IMR-90 (cell line): Measurements from ENCODE around the gene NRCAM. TPM values are rescaled to one million over a fixed set of nuclear protein-coding genes. Genes with fewer than 3 reads are reported as not detected.

ENCODE experiments used
- ATAC-seq: fragments of 200-7000 bp; cut with Tn5 transposase; 2 replicates; pipeline ENCODE4 v1.9.1; 2020; ENCODE audit warnings: low read depth, mild to moderate bottlenecking, moderate library complexity
- BruUV-seq: library from RNA; stranded (reverse); fragments of 400-500 nt; replicated peaks from 2 replicates; lab custom pipeline; 2021; lab: Mats Ljungman, UMichigan
- CTCF ChIA-PET: fragments of 300-600 bp; formaldehyde crosslinking; extraction: SDS; loops from one replicate; lab custom pipeline; 2021; ENCODE audit warnings: antibody characterized with exemption; lab: Yijun Ruan, JAX
- POLR2A ChIA-PET: fragments of 300-600 bp; sonication (Branson Sonifier 250); formaldehyde crosslinking; loops from one replicate; lab custom pipeline; 2022; ENCODE audit warnings: antibody characterized with exemption; ENCODE audit not compliant: unreplicated experiment; lab: Charles Lee
- DNase-seq: peaks from one replicate; pipeline ENCODE4 v3.0.0; 2013
- H2AFZ ChIP-seq: replicated peaks from 2 replicates; pipeline ENCODE3; 2013; ENCODE audit warnings: low read length, mild to moderate bottlenecking; ENCODE audit not compliant: poor library complexity
- H2AK5ac ChIP-seq: 2 replicates; pipeline ENCODE4 v1.6.1; 2013; ENCODE audit warnings: low read depth, low read length, inconsistent platforms
- H2AK9ac ChIP-seq: replicated peaks from 2 replicates; pipeline ENCODE3; 2013; ENCODE audit warnings: mild to moderate bottlenecking, low read depth, low read length, moderate library complexity; ENCODE audit not compliant: poor library complexity
- H2BK120ac ChIP-seq: 2 replicates; pipeline ENCODE4 v1.6.1; 2013; ENCODE audit warnings: low read depth, low read length, inconsistent platforms
- H2BK15ac ChIP-seq: 3 replicates; pipeline ENCODE4 v1.6.1; 2013; ENCODE audit warnings: low read depth, low read length, inconsistent platforms
- H2BK20ac ChIP-seq: 2 replicates; pipeline ENCODE4 v1.6.1; 2013; ENCODE audit warnings: low read depth, mild to moderate bottlenecking, inconsistent platforms, low read length, moderate library complexity
- H2BK5ac ChIP-seq: 2 replicates; pipeline ENCODE4 v1.6.1; 2013; ENCODE audit warnings: mild to moderate bottlenecking, low read depth, low read length, inconsistent platforms; ENCODE audit not compliant: poor library complexity, severe bottlenecking
- H3K14ac ChIP-seq: replicated peaks from 2 replicates; pipeline ENCODE4 v1.6.1; 2013; ENCODE audit warnings: low read depth, low read length, inconsistent platforms
- H3K18ac ChIP-seq: 2 replicates; pipeline ENCODE4 v1.6.1; 2013; ENCODE audit warnings: low read depth, low read length, control low read depth
- H3K23ac ChIP-seq: 2 replicates; pipeline ENCODE4 v1.6.1; 2013; ENCODE audit warnings: low read depth, low read length, inconsistent platforms
- H3K27ac ChIP-seq: 2 replicates; pipeline ENCODE4 v1.5.1; 2013; ENCODE audit warnings: mild to moderate bottlenecking, control low read depth, low read length; ENCODE audit not compliant: insufficient read depth
- H3K27me3 ChIP-seq: 2 replicates; pipeline ENCODE4 v1.6.1; 2013; ENCODE audit warnings: low read length; ENCODE audit not compliant: control insufficient read depth, insufficient read depth
- H3K36me3 ChIP-seq: 2 replicates; pipeline ENCODE4 v1.6.1; 2013; ENCODE audit warnings: low read length, mixed read lengths; ENCODE audit not compliant: control insufficient read depth, insufficient read depth
- H3K4ac ChIP-seq: 2 replicates; pipeline ENCODE4 v1.6.1; 2013; ENCODE audit warnings: low read depth, low read length, inconsistent platforms
- H3K4me1 ChIP-seq: 2 replicates; pipeline ENCODE4 v1.6.1; 2013; ENCODE audit warnings: low read length, mixed read lengths; ENCODE audit not compliant: control insufficient read depth, insufficient read depth
- H3K4me2 ChIP-seq: 2 replicates; pipeline ENCODE4 v1.6.1; 2013; ENCODE audit warnings: low read depth, mild to moderate bottlenecking, control low read depth, low read length, moderate library complexity
- H3K4me3 ChIP-seq: 2 replicates; pipeline ENCODE4 v1.5.1; 2013; ENCODE audit warnings: low read depth, mild to moderate bottlenecking, control low read depth, low read length, moderate library complexity; ENCODE audit not compliant: insufficient read depth
- H3K56ac ChIP-seq: 2 replicates; pipeline ENCODE4 v1.6.1; 2013; ENCODE audit warnings: low read length, inconsistent platforms; ENCODE audit not compliant: insufficient read depth; ENCODE audit errors: extremely low read depth
- H3K79me1 ChIP-seq, 2 experiments: 2 replicates each; pipeline ENCODE4 v1.6.1; 2013; ENCODE audit warnings: low read length in 2 of 2, inconsistent platforms in 1 of 2, low read depth in 1 of 2
- H3K9ac ChIP-seq: 2 replicates; pipeline ENCODE4 v1.6.1; 2013; ENCODE audit warnings: low read depth, low read length, control low read depth
- H3K9me1 ChIP-seq: 2 replicates; pipeline ENCODE4 v1.6.1; 2013; ENCODE audit warnings: low read length, inconsistent platforms; ENCODE audit not compliant: insufficient read depth
- H3K9me3 ChIP-seq: 2 replicates; pipeline ENCODE4 v1.6.1; 2013; ENCODE audit warnings: low read length; ENCODE audit not compliant: control insufficient read depth, insufficient read depth
- H4K20me1 ChIP-seq: 2 replicates; pipeline ENCODE4 v1.6.1; 2013; ENCODE audit warnings: low read length, inconsistent platforms; ENCODE audit not compliant: insufficient read depth
- H4K5ac ChIP-seq: 2 replicates; pipeline ENCODE4 v1.6.1; 2013; ENCODE audit warnings: mild to moderate bottlenecking, low read depth, low read length, control low read depth
- H4K8ac ChIP-seq, 2 experiments: 2 replicates each; pipeline ENCODE4 v1.6.1; 2013; ENCODE audit warnings: low read depth in 2 of 2, low read length in 2 of 2, control low read depth in 1 of 2, inconsistent platforms in 1 of 2
- H4K91ac ChIP-seq: 2 replicates; pipeline ENCODE4 v1.6.1; 2013; ENCODE audit warnings: low read depth, low read length, inconsistent platforms; ENCODE audit not compliant: insufficient read depth
- CTCF ChIP-seq: conservative IDR thresholded peaks from 2 replicates; pipeline ENCODE4 v1.5.1; 2012; ENCODE audit warnings: mild to moderate bottlenecking, low read depth, low read length, improper control_type of control experiment
- FOS ChIP-seq: fragments of 150-350 bp; IDR thresholded peaks from 2 replicates; pipeline ENCODE4 v1.6.1; 2016; ENCODE audit warnings: low read depth, low read length
- MAZ ChIP-seq: IDR thresholded peaks from 2 replicates; pipeline ENCODE4 v1.6.1; 2012; ENCODE audit warnings: low read depth, mild to moderate bottlenecking, low read length, improper control_type of control experiment, moderate library complexity, borderline replicate concordance
- RAD21 ChIP-seq: IDR thresholded peaks from 2 replicates; pipeline ENCODE4 v1.6.1; 2012; ENCODE audit warnings: low read length, improper control_type of control experiment
- RCOR1 ChIP-seq: IDR thresholded peaks from 2 replicates; pipeline ENCODE4 v1.6.1; 2012; ENCODE audit warnings: mild to moderate bottlenecking, low read length, improper control_type of control experiment; ENCODE audit not compliant: insufficient replicate concordance
- RFX5 ChIP-seq: IDR thresholded peaks from 2 replicates; pipeline ENCODE4 v1.8.0; 2012; ENCODE audit warnings: low read depth, mild to moderate bottlenecking, low read length, moderate library complexity
- SMC3 ChIP-seq: fragments of 150-350 bp; IDR thresholded peaks from 2 replicates; pipeline ENCODE4 v1.6.1; 2016; ENCODE audit warnings: low read depth, mild to moderate bottlenecking, antibody characterized with exemption, low read length, moderate library complexity
- dilution Hi-C: fragments of 300-500 bp; cut with HindIII; formaldehyde crosslinking; loops from one replicate; pipeline ENCODE4 v1.14.3; 2018; ENCODE audit warnings: low sequenced_read_pairs; ENCODE audit not compliant: unreplicated experiment
- in situ Hi-C: fragments of 300-500 bp; cut with MboI; formaldehyde crosslinking; loops from 3 replicates; pipeline ENCODE4 v1.14.3; 2019; ENCODE audit warnings: low sequenced_read_pairs, inconsistent platforms, mixed read lengths
- intact Hi-C: fragments of 100-400 bp; cut with micrococcal nuclease; formaldehyde crosslinking; loops from 2 replicates; pipeline ENCODE4 v1.10.0; 2022
- polyA plus RNA-seq, 3 experiments: library from polyadenylated mRNA; depleted of rRNA; stranded (reverse); fragments of >200 nt; gene quantifications; 2 replicates each; pipeline ENCODE4 v1.2.3, GENCODE V29; 2012; ENCODE audit warnings: low replicate concordance in 1 of 3
- total RNA-seq: library from RNA; depleted of rRNA; stranded (reverse); fragments of >200 nt; gene quantifications from 2 replicates; pipeline ENCODE4 v1.2.3, GENCODE V29; 2012

The NRCAM gene
- total and polyA plus RNA-seq, 2 of the 4 experiments (the other 2 are of a cell fraction), result 0.46 to 1.1 TPM

GRCh38 chr7:108449521-108449920 is 6.7 kb downstream of the NRCAM start:
- Histone ChIP-seq H3K9me1 (no peaks in the 10 kb centered on the region), H3K23ac (no peak overlapping the region), H3K27ac (no peak overlapping the region), H3K9me3 (no peaks in the 10 kb centered on the region), H4K20me1 (no peaks in the 10 kb centered on the region), H4K8ac (no peak overlapping the region), H2AK5ac (no peak overlapping the region), H3K79me1 (no peaks in the 10 kb centered on the region), H2BK15ac (no peak overlapping the region), H3K56ac (no peak overlapping the region), H3K18ac (no peak overlapping the region), H2BK120ac (no peak overlapping the region), H3K4me2 (no peak overlapping the region), H2AK9ac (no peak overlapping the region), H2BK20ac (no peak overlapping the region), H3K4ac (no peak overlapping the region), H3K36me3 (no peaks in the 10 kb centered on the region), H3K27me3 (peaks cover 18% of the 10 kb centered on the region), H3K9ac (no peak overlapping the region), H4K5ac (no peak overlapping the region), H3K4me1 (no peaks in the 10 kb centered on the region), H3K4me3 (no peak overlapping the region), H4K91ac (no peak overlapping the region), H3K14ac (no peak overlapping the region), H2BK5ac (no peak overlapping the region), H2AFZ (no peak overlapping the region)
- in situ Hi-C loops (loop anchor here (10.0 kb wide), 1 partner anchor 265 kb away; no protein-coding TSS in a partner anchor), intact Hi-C loops (no loop called here), dilution Hi-C loops (no loop called here)
- POLR2A ChIA-PET, result no interaction called here
- DNase-seq, result no peak
- BruUV-seq, result no TSS peak
- ATAC-seq, result no peak
- TF ChIP-seq FOS, result no peak
- no peak for TF ChIP-seq MAZ
- TF ChIP-seq RFX5, result no peak
- TF ChIP-seq CTCF, result no peak
- TF ChIP-seq SMC3, result no peak
- TF ChIP-seq RCOR1, result no peak
- TF ChIP-seq RAD21, result no peak
- CTCF ChIA-PET, result interaction anchor here (0.7 to 0.9 kb wide), 2 partner anchors 48 to 452 kb away, joined by 3 read pairs; no protein-coding TSS in a partner anchor
